HG03354 (cell line): Measurements from ENCODE around the gene HNRNPD.
"Not testable (repeated sequence)": the region's sequence is repeated elsewhere in the genome, so short reads cannot be mapped to it uniquely, and the experiment has no call there.

ENCODE experiments used
- ATAC-seq: cut with Tn5 transposase; IDR thresholded peaks from one replicate; pipeline ENCODE4 v1.9.1; 2021; ENCODE audit warnings: mild to moderate bottlenecking; ENCODE audit not compliant: unreplicated experiment, poor library complexity, severe bottlenecking

HNRNPD gene

GRCh38 chr4:82303063-82303462 lies 70.7 kb downstream of the HNRNPD start:
- ATAC-seq = not testable (repeated sequence)
